HepG2 (cell line): ENCODE results near the gene GOT1. TPM values are rescaled to one million over a fixed set of nuclear protein-coding genes. Genes with fewer than 3 reads are reported as not detected.
A peak's percentile ranks its signal among the peaks of the same experiment; 100 is the strongest.

ENCODE experiments used
- ARNTL ChIP-seq: sonication (generic); formaldehyde crosslinking; IDR thresholded peaks from 2 replicates; pipeline ENCODE4 v1.4.0; 2020; ENCODE audit warnings: mild to moderate bottlenecking, missing genetic modification reagents
- ATF7-NPFF ChIP-seq: sonication (generic); formaldehyde crosslinking; IDR thresholded peaks from 2 replicates; pipeline ENCODE4 v1.8.1; 2023; ENCODE audit warnings: mild to moderate bottlenecking, low read depth, missing genetic modification reagents, moderate library complexity
- ETS1 ChIP-seq: sonication (generic); formaldehyde crosslinking; IDR thresholded peaks from 2 replicates; pipeline ENCODE4 v1.4.0; 2020; ENCODE audit warnings: missing genetic modification reagents
- LBX2 ChIP-seq: sonication (generic); formaldehyde crosslinking; IDR thresholded peaks from 2 replicates; pipeline ENCODE4 v1.5.0; 2020; ENCODE audit warnings: missing genetic modification reagents, mild to moderate bottlenecking, borderline replicate concordance
- MEIS2 ChIP-seq: sonication (generic); formaldehyde crosslinking; IDR thresholded peaks from 2 replicates; pipeline ENCODE4 v1.9.0; 2021; ENCODE audit warnings: mild to moderate bottlenecking, missing genetic modification reagents
- RXRB ChIP-seq: IDR thresholded peaks from 2 replicates; pipeline ENCODE4 v1.6.1; 2016; ENCODE audit warnings: borderline replicate concordance, missing genetic modification reagents, missing compliant biosample characterization
- SALL2 ChIP-seq: sonication (generic); formaldehyde crosslinking; IDR thresholded peaks from 2 replicates; pipeline ENCODE4 v1.8.1; 2023; ENCODE audit warnings: mild to moderate bottlenecking, missing genetic modification reagents, inconsistent platforms
- SIX4 ChIP-seq: sonication (generic); formaldehyde crosslinking; IDR thresholded peaks from 2 replicates; pipeline ENCODE4 v1.4.0; 2020; ENCODE audit warnings: missing genetic modification reagents
- SMYD3 ChIP-seq: sonication (generic); formaldehyde crosslinking; IDR thresholded peaks from 2 replicates; pipeline ENCODE4 v1.8.1; 2023; ENCODE audit warnings: mild to moderate bottlenecking, missing genetic modification reagents
- SP4 ChIP-seq: sonication (generic); formaldehyde crosslinking; IDR thresholded peaks from 2 replicates; pipeline ENCODE4 v1.8.1; 2023; ENCODE audit warnings: mild to moderate bottlenecking, missing genetic modification reagents
- ZBTB40 ChIP-seq, 2 experiments: fragments of 450-650 bp in 1 of 2; sonication (generic) in 1 of 2; formaldehyde crosslinking in 1 of 2; IDR thresholded peaks; 2 replicates each; pipeline versions ENCODE4 v1.6.1 to v1.8.0; 2016 to 2022; ENCODE audit warnings: antibody characterized with exemption in 1 of 2, mild to moderate bottlenecking in 1 of 2, missing genetic modification reagents in 1 of 2
- ZFP37 ChIP-seq: sonication (generic); formaldehyde crosslinking; IDR thresholded peaks from 2 replicates; pipeline ENCODE4 v1.4.0; 2020; ENCODE audit warnings: missing genetic modification reagents, borderline replicate concordance
- ZNF543 ChIP-seq: sonication (generic); formaldehyde crosslinking; IDR thresholded peaks from 2 replicates; pipeline ENCODE4 v1.4.0; 2020; ENCODE audit warnings: mild to moderate bottlenecking, missing genetic modification reagents
- ZNF652 ChIP-seq: IDR thresholded peaks from 2 replicates; pipeline ENCODE4 v1.6.1; 2016; ENCODE audit warnings: low read depth, borderline replicate concordance
- ZSCAN5A ChIP-seq: sonication (generic); formaldehyde crosslinking; IDR thresholded peaks from 2 replicates; pipeline ENCODE4 v1.8.0; 2022; ENCODE audit warnings: mild to moderate bottlenecking, missing genetic modification reagents, borderline replicate concordance
- polyA plus RNA-seq, 8 experiments: library from polyadenylated mRNA; depleted of rRNA in 3 of 8; stranded (reverse) in 7 of 8; unstranded in 1 of 8; fragments of >200 nt; fragmentation: Illumina TruSeq in 4 of 8; extraction: Trizol in 4 of 8; gene quantifications; 2 replicates each; pipeline versions ENCODE4 v1.2.1 to v1.2.3, GENCODE V29; 2011 to 2016; ENCODE audit warnings: low read depth in 4 of 8, missing spikeins in 1 of 8, mixed read lengths in 1 of 8; ENCODE audit not compliant: insufficient read depth in 1 of 8
- total RNA-seq, 5 experiments: library from RNA; depleted of rRNA; stranded (reverse); fragments of >200 nt; fragmentation: Illumina TruSeq; extraction: Trizol; gene quantifications; 2 replicates each; pipeline ENCODE4 v1.2.3, GENCODE V29; 2016; ENCODE audit warnings: low read depth in 1 of 5
- TF ChIP-seq, protein P1 (sequence below): sonication (generic); formaldehyde crosslinking; IDR thresholded peaks from 2 replicates; pipeline ENCODE4 v1.4.0; 2020; ENCODE audit warnings: mild to moderate bottlenecking, missing genetic modification reagents

GOT1 gene
- total and polyA plus RNA-seq, 2 of the 13 experiments (the other 11 are each of a cell fraction or from before 2014, with no cell fraction given) = 81.2 to 102 TPM

DNA sequence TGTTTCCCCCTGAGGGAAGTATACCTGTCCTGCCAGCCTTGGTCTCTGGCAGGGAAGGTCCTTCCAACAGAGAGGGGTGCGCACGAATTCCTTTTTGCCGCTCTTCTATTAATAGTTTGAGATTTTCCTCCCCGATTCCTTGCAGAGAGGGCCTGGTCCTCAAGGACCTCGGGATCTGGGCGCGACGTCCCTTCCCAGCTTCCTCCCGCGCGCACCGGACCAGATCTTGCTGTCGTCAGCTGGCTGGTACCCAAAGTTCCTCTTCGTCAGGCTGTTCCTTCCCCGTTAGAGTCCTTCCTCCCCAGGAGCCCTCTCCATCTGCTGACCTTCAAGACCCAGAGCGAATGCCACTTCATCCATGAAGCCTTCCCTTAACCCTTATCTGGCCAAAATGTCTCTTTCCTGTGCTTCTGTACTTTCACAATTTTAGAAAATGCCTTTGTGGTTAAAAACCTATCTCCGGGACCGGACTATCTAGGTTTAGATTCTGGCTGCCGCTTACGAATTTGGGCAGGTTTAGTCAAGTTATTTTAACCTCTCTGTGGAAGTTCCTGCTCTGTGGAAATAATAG is 851 bp upstream of the GOT1 start (continued):
- TF ChIP-seq ZBTB40 (IDR thresholded peaks at IDR 0.05) (no peak), ZBTB40 (CRISPR knock-in tag; IDR thresholded peaks at IDR 0.05) (peak; percentile 22; the same call in 1 of the 2 replicates), ZFP37 (no peak), ARNTL (0 out of 2 replicates have a peak, but pooled peaks have one; percentile 8), MEIS2 (0 out of 2 replicates have a peak, but pooled peaks have one; percentile 35), RXRB (CRISPR knock-in tag) (no peak), LBX2 (CRISPR knock-in tag) (no peak), SMYD3 (peak; percentile 20; the same call in 1 of the 2 replicates), ETS1 (no peak), ZNF543 (CRISPR knock-in tag) (peak; percentile 28), ATF7-NPFF (no peak), ZSCAN5A (CRISPR knock-in tag) (0 out of 2 replicates have a peak, but pooled peaks have one; percentile 46), SIX4 (CRISPR knock-in tag) (no peak), SP4 (CRISPR knock-in tag) (no peak), SALL2 (CRISPR knock-in tag) (0 out of 2 replicates have a peak, but pooled peaks have one; percentile 4), ZNF652 (CRISPR knock-in tag) (peak; percentile 89)
- TF ChIP-seq, protein P1, sequence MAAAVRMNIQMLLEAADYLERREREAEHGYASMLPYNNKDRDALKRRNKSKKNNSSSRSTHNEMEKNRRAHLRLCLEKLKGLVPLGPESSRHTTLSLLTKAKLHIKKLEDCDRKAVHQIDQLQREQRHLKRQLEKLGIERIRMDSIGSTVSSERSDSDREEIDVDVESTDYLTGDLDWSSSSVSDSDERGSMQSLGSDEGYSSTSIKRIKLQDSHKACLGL = 0 out of 2 replicates have a peak, but pooled peaks have one; percentile 14
